Colonic mucosa (tissue), 4 donors: ENCODE data around the gene PLCB4. TPM values are rescaled to one million over a fixed set of nuclear protein-coding genes. Genes with fewer than 3 reads are reported as not detected.

Experiments
- DNase-seq: peaks from one replicate; pipeline ENCODE4 v3.0.0-alpha.2; 2020
- H3K27ac ChIP-seq: fragments of 200-600 bp; one replicate; pipeline ENCODE4 v1.8.0; 2021
- H3K27me3 ChIP-seq: fragments of 200-600 bp; one replicate; pipeline ENCODE4 v1.8.0; 2021
- H3K36me3 ChIP-seq: fragments of 200-600 bp; one replicate; pipeline ENCODE4 v1.8.0; 2021
- H3K4me1 ChIP-seq: fragments of 200-600 bp; one replicate; pipeline ENCODE4 v1.8.0; 2021; ENCODE audit warnings: mild to moderate bottlenecking
- H3K4me3 ChIP-seq: fragments of 200-600 bp; one replicate; pipeline ENCODE4 v1.8.0; 2021
- H3K9ac ChIP-seq, 2 donors: one replicate each; pipeline ENCODE4 v1.7.0; 2013; ENCODE audit warnings: control low read depth in 2 of 2, low read depth in 2 of 2, low read length in 2 of 2
- H3K9me3 ChIP-seq: fragments of 200-600 bp; one replicate; pipeline ENCODE4 v1.8.0; 2021
- intact Hi-C: fragments of 100-400 bp; cut with DNase I; formaldehyde crosslinking; loops from one replicate; pipeline ENCODE4 v1.14.1; 2022
- total RNA-seq, 2 donors: library from RNA; stranded (reverse); fragmentation: NEBNext Ultra II Directional in 1 of 2; extraction: Animal tissue kit (Norgen Biotek cat#: 25700) in 1 of 2; gene quantifications; one replicate each; pipeline ENCODE4 v1.2.1, GENCODE V29; 2021
- TF ChIP-seq, protein P1 (sequence below): fragments of 200-600 bp; IDR thresholded peaks from one replicate; pipeline ENCODE4 v1.8.0; 2022; ENCODE audit warnings: antibody characterized with exemption, mild to moderate bottlenecking
- donor health status: healthy.
- donor health status: DM: no; HTN: no; CAD: no.
- donor health status: DM: no; HTN: no; CAD: no.

Gene PLCB4
- total RNA-seq, 2 donors from 2014 or later = 39.4 to 39.5 TPM

DNA sequence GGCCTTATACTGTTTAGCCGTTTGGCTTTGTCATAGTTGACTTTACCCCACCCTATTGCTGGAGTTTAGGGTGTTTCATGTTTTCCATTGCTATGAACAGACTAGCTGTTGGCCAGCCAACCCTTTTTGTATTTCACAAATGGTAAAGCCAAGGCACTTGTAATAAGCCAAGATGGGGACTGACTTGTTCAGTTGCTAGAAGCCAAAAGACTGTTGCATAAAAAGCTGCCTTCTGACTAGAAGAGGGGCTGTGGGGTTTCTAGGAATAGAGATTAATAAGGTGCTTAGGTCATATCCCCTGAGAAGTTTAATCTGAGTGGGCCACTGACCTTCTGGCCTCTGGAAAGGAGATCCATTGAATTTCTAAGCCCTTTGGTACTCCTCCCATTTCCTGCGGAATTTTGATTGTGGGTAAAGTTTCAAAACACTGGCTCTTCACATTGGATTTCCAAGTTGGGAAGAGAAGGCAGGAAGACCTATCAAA lies 211.1 kb downstream of the PLCB4 start:
- intact Hi-C loops = no loop called here
- TF ChIP-seq, protein P1, sequence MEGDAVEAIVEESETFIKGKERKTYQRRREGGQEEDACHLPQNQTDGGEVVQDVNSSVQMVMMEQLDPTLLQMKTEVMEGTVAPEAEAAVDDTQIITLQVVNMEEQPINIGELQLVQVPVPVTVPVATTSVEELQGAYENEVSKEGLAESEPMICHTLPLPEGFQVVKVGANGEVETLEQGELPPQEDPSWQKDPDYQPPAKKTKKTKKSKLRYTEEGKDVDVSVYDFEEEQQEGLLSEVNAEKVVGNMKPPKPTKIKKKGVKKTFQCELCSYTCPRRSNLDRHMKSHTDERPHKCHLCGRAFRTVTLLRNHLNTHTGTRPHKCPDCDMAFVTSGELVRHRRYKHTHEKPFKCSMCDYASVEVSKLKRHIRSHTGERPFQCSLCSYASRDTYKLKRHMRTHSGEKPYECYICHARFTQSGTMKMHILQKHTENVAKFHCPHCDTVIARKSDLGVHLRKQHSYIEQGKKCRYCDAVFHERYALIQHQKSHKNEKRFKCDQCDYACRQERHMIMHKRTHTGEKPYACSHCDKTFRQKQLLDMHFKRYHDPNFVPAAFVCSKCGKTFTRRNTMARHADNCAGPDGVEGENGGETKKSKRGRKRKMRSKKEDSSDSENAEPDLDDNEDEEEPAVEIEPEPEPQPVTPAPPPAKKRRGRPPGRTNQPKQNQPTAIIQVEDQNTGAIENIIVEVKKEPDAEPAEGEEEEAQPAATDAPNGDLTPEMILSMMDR = no peak
- no peak overlapping the region for H3K27ac ChIP-seq

DNA sequence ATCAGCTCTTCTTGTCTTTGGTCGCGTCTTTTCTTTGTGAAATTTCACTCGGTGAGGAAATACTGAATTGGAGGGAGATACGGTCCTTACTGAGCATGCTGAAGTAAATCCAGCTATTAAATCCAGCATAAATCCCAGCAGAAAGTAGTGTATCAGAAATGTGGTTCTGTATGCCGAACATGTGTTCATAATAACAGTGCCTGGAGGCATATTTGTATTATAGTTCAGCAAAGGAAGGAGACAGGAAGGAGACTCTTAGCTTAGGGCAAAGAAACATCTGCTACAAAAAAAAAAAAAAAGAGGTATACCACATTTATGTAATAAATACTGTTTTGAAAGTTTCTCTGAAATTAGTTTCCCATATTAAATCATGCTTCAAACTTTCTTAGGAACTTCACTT lies 211.8 kb downstream of the PLCB4 start:
- intact Hi-C loops = no loop called here
- no peak overlapping the region for H3K27ac ChIP-seq
- no peaks in the 10 kb centered on the region for H3K4me1 ChIP-seq

More for the DNA sequence above, 211.1 kb downstream of the PLCB4 start:
- DNase-seq = no peak
- H3K9ac ChIP-seq = no peak overlapping the region
- no peaks in the 10 kb centered on the region for H3K27me3 ChIP-seq
- no peaks in the 10 kb centered on the region for H3K9me3 ChIP-seq
- H3K4me3 ChIP-seq = no peak overlapping the region
- no peaks in the 10 kb centered on the region for H3K36me3 ChIP-seq
- no peaks in the 10 kb centered on the region for H3K4me1 ChIP-seq

DNA sequence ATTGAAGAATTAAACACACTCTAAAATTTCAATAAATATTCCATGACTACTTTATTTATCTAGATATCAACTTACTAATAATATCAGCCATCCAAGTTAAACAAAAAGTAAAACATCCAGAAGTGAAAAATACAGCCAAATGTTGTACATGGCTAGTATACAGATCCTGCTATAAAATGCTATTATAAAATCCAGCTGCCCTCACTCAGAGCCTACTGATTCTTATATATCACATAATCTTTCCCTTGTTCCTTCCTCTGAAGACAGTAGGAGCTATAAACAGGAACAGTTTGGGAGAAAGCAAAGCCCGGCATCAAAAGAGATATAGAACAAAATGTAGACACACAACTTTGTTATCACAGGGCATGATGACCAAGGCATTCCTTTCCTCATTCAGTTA lies 212.9 kb downstream of the PLCB4 start:
- DNase-seq = no peak
- no peak overlapping the region for H3K9ac ChIP-seq
- no peaks in the 10 kb centered on the region for H3K4me1 ChIP-seq
- no peak overlapping the region for H3K4me3 ChIP-seq
- H3K9me3 ChIP-seq = no peaks in the 10 kb centered on the region
- TF ChIP-seq, protein P1 = no peak
- no peak overlapping the region for H3K27ac ChIP-seq
- H3K27me3 ChIP-seq = no peaks in the 10 kb centered on the region
- no peaks in the 10 kb centered on the region for H3K36me3 ChIP-seq
- intact Hi-C loops = no loop called here

More for the DNA sequence above, 211.8 kb downstream of the PLCB4 start:
- Histone ChIP-seq H3K27me3 (no peaks in the 10 kb centered on the region), H3K9ac (no peak overlapping the region), H3K36me3 (no peaks in the 10 kb centered on the region), H3K9me3 (no peaks in the 10 kb centered on the region), H3K4me3 (no peak overlapping the region)
- TF ChIP-seq, protein P1 = no peak
- DNase-seq = no peak

DNA sequence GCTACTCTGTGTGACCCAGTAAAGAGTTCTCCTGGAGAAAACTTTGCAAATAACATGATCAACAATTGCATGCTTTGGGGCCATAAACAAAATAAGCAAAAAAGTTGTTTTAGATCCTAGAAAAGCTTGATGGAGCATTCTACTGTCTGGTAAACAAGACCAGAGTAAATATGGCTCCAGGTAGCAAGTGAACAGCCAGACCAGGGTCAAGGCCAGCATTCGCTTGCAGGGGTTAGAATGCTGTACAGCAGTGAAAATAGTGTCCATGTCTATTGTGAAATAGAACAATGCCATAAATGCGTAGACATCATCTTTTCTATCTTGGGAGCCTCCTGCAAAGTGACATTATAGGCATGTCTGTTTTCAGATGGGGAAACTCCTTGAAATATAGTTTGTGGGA lies 216.7 kb downstream of the PLCB4 start:
- TF ChIP-seq, protein P1 = no peak
- Histone ChIP-seq H3K4me1 (no peaks in the 10 kb centered on the region), H3K4me3 (no peak overlapping the region), H3K27me3 (no peaks in the 10 kb centered on the region), H3K9me3 (no peaks in the 10 kb centered on the region), H3K9ac (no peak overlapping the region), H3K36me3 (no peaks in the 10 kb centered on the region), H3K27ac (no peak overlapping the region)
- no peak for DNase-seq
- intact Hi-C loops = no loop called here

DNA sequence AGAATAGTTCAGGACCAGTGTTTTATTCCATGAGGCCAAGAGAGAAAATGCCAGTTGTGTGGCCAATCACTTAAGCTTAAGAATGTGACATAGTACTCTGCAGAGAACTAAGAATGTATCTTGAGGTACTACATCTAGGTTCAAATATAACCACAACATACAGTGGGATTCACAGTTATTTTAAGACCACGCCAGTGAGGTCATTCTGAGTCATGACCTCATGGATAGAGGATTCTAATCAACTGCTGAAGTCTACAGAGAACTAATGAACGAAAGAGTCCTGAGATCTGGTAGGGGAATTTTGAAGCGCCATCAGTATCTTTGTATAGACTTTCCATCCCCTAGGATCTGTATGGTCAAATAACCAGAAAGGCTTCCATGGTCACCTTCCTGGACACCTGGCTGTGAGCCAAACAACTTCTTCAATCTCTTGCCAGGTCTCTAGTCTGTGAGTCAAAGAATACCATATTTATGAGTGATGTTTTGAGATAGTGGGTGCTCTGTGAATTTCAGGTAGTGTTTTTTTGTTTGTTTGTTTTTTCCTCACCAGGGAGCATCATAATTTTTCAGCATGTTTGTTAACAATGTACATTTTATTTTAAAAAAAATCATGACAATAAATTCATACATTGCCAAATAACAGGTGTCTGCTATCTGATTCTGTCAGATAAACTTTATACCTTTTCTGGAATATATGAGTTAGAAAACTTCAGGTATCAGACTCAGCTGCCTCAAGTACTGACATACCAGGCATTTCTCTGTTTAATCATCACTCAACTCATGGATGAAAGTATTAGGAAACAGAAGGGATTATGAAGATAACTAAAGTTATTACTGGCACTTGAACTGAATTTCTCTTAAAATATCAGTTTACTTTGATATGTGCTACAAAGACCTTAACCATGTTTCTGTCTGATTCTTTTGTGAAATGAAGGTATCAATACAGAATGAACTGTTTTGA lies 217.9 kb downstream of the PLCB4 start:
- no peak overlapping the region for H3K27ac ChIP-seq
- no peaks in the 10 kb centered on the region for H3K4me1 ChIP-seq
- intact Hi-C loops = no loop called here
- no peak overlapping the region for H3K4me3 ChIP-seq
- no peak for DNase-seq
- no peaks in the 10 kb centered on the region for H3K36me3 ChIP-seq
- TF ChIP-seq, protein P1 = no peak
- no peaks in the 10 kb centered on the region for H3K9me3 ChIP-seq
- no peak overlapping the region for H3K9ac ChIP-seq
- no peaks in the 10 kb centered on the region for H3K27me3 ChIP-seq
